Embryonic facial prominence (tissue), 1 donor: ENCODE data around the gene EGLN3.
"Not testable (repeated sequence)": the region's sequence is repeated elsewhere in the genome, so short reads cannot be mapped to it uniquely, and the experiment has no call there.

Source experiments
- DNase-seq: peaks from one replicate; pipeline ENCODE4 v3.0.0-alpha.2; 2016; ENCODE audit errors: extremely low spot score

Gene EGLN3

DNA sequence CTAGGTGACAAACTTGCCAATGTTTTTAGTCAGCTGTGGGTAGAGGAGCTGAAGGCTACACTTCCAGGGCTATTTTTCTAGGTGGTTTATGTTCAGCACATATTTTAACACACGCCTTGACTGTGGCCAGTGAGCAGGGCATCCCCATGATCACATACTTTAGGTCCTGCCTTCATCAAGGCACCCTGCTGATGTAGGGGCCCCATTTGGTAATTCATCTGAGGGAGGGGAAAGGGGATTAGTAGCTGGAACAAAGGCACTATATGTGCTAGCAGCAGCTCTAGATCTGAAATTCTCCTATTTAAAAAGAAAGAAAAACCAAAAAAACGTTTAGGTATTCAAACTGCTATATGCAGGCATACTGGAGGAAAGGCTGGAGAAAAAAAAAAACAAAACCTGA, 14.5 kb downstream of the EGLN3 start:
- DNase-seq: no peak

GRCh38 chr14:33934938-33935337, 15.9 kb downstream of the EGLN3 start:
- DNase-seq: no peak

- no peak for DNase-seq
These were observed 16.7 kb downstream of the EGLN3 start for GRCh38 chr14:33934043-33934750.

DNA sequence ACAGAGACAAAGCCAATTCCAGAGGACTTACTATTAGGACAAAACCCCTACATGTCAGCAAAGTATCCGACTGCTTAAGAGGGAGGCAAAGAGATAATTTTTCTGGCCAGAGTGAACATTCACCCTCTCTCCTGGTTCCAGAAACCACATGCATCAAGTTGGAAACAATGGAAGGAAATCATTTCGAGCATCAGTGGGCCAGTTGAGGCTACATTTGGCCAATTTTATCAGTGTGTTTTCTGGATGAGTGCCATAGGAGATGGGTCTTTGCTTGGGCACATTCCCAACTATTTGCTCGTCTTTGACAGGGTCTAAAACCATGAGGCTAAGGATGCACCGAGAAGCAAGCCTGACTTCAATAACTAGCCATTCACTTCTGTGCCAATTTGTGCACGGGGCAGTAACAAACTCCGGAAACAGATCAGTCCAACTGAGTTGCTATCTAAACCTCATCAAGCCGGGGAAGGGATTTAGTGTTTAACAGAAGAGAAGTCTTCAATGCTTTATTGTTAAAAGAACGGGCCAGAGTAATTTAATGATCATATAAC, 17.4 kb downstream of the EGLN3 start:
- no peak for DNase-seq

DNA sequence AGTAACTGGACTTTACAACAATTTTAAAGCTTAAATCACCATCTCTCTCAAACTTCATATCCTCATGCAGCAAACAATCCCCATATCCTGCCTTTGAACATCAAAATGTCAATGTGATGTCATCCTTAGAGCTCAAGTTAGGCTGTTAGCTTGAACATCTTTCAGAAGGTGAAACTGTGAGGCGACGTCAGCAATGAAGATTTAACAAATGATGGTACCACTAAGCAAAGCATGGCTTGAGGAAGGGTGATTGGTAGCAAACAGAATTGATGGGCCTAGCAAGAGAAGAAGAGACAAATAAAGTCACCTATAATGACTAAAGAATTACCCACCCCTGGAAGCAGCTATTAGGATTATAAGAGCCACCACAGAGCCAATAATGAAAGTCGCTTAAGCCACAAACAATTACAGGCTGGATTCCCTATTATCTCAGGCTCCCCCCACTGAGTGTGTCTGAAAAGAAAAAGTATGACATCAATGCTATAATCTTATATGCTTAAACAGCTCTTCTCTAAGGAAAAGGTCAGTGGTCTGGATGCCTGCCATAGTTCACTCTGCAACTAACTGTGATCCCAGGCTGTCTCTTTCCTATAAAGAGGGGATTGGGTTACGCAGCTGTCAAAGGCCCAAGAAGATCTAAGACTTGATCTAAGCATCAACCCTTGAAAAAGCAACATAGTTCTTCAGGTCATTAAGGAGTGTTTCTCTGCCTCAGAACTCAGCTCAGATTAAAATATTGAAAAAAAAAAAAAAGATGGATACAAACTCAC, 18.1 kb downstream of the EGLN3 start:
- no peak for DNase-seq

GRCh38 chr14:33932033-33932432, 18.8 kb downstream of the EGLN3 start:
- DNase-seq: no peak

DNA sequence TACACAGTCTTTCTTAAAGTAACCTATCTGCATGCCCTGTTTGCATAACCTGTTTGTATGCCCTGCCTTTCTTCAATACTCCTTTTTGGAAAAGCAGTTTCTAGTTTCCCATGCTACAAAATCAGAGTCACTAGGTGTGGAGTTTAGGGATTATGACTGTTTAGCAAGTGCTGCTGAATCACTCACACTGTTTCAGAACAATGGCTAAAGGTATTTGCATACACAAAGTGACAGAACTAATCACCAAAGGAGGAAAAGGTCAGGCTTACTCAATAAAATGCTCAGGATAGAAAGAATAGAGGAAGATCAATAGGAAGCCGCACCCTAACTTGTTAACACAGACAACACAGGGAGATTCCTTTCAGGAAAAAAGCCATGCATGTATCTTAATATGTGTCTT, 19.4 kb downstream of the EGLN3 start:
- no peak for DNase-seq

DNA sequence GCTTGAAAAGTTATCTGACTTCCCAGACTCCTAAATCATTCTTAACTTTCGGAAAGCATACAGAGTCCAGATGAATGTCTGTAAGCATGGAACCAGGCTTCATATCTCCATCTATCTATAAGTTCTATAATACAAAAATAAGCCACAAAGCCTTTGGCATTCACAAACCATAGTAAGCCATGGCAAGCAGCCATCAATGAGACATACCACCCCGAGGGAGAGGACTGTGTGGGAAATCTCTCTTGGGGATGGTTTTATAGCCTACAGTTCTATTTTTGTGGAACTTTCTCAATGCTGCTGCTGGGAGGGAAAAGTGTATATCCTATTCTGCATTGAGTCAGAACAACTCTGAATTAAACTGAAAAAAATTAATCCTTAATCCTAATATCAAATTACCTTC, 20.4 kb downstream of the EGLN3 start:
- no peak for DNase-seq

DNA sequence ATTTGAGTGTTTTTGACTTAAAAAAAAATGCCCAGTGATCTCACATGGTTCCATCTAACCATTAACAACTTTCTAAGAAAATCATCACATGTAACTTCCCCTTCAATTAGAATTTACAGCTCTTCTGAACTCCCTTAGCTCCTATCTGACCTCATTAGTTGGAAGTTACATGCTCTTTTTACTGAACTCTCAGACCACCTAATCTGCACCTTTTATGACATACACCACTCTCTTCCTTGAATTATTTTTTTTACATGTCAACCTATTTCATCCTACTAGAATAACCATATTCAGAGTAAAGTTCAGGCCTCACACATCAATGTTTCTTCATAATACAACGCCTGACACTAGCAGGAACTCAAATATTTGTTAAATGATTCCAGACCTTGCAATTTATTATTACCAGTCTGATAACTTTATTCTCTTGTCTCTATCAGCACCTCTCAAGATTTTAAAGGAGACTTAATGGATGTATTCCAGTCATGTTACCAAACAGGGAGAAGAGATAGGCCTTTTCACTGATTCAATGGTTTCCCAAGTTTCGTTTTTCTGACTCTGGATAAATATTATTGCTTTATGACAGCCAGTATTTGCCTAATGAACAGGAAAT, 21.0 kb downstream of the EGLN3 start:
- DNase-seq: no peak

DNA sequence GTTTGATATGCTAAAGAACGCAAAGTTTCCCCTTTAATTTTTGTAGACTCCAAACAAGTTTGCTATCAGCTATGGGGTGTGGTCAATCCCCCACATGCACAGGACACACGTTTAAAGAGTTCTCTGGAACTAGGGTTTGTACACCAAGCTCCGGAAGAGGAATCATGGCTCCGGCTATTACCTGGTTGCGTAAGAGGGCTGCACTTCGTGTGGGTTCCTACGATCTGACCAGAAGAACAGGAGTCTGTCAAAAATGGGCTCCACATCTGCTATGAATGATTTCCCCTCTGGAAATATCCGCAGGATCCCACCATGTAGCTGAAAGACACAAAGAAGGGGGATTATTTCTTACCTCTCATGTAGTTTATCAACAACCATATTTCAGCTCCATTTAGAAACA, 22.0 kb downstream of the EGLN3 start:
- DNase-seq: no peak

DNA sequence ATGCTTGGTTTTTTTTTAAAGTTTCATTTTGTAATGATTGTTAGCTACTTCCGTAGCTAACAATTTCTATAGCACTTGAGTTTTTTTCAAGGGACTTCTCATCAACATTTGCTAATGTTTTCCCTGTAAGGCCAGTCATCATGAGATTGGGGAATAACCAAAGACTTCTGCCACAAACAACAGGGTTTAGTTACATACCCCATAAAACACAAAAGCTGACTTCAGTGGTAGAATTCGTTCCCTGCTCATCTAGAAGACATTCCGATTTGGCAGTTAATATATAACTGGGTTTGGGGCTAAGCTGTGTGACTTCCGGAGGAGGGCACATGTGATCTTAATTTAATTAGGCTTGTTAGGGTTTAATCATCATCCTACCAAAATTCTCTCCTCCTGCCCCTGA, 22.9 kb downstream of the EGLN3 start:
- DNase-seq: no peak

DNA sequence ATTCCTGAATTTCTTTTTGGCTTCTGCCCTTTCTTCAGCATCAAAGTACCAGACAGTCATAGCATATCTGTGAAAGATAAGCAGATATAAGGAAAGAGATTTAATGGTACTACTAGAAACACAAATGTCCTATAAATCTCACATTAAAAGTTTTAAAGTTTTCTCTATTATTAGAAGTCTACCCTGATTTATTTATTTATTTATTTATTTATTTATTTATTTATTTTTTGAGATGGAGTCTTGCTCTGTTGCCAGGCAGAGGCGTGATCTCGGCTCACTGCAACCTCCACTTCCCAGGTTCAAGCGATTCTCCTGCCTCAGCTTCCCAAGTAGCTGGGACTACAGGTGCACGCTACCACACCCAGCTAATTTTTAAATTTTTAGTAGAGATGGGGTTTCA, 23.9 kb downstream of the EGLN3 start:
- DNase-seq: not testable (repeated sequence)

- no peak for DNase-seq
These were observed 24.9 kb downstream of the EGLN3 start for GRCh38 chr14:33925946-33926345.

DNA sequence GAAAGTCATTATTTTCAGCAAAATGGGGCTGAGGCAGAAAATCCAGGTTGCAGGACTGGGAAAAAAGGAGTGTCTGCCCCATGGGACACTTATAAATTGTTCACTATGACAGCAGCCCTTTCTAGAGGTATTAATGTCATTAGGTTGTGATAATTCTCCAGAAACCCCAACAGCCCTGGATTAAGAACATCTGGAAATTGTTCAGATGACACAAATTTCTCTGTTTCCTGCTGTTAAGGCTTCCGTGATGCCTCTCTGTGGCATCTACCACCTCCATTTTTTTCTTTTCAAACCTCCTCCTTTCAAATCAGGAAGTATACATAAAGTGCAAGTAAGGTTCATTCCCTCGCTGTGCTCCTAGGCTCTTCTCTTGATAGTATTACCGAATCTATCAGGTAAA, 25.6 kb downstream of the EGLN3 start:
- no peak for DNase-seq

- no peak for DNase-seq
These were observed 26.2 kb downstream of the EGLN3 start for GRCh38 chr14:33924566-33925100.

DNA sequence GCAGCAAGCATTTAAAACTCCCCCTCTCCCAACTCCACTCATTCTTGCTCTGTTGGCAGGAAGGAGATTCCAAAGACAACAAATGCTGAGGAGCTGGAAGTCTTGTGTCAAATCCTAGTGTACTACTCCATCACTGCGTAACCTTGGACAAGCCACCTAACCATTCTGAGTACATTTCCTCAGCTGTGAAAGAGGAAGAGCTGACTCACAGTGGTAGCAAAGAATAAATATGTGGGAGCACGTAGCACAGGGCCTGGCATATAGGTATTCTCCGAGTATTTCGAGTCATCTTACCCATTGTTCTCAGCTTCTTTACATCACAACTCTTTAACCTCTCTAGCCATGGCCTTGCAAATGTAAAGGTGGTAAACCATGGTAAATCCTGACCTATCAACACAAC, 28.7 kb downstream of the EGLN3 start:
- DNase-seq: no peak

DNA sequence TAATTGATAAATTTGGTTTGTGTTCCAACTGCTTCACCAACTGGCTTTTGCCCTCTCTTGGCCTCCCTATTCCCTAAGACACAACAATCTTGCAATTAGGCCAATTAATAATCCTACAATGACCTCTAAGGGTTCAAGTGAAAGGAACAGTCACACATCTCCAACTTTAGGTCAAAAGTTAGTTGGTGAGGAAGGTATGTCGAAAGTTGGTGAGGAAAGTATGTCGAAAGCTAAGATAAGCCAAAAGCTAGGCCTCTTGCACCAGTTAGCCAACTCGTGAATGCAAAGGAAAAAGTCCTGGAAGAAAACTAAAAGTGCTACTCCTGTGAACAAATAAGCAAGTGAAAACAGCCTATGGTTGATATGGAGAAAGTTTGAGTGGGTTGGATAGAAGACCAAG, 32.6 kb downstream of the EGLN3 start:
- no peak for DNase-seq

- no peak for DNase-seq
These were observed 33.2 kb downstream of the EGLN3 start for GRCh38 chr14:33917661-33918060.

DNA sequence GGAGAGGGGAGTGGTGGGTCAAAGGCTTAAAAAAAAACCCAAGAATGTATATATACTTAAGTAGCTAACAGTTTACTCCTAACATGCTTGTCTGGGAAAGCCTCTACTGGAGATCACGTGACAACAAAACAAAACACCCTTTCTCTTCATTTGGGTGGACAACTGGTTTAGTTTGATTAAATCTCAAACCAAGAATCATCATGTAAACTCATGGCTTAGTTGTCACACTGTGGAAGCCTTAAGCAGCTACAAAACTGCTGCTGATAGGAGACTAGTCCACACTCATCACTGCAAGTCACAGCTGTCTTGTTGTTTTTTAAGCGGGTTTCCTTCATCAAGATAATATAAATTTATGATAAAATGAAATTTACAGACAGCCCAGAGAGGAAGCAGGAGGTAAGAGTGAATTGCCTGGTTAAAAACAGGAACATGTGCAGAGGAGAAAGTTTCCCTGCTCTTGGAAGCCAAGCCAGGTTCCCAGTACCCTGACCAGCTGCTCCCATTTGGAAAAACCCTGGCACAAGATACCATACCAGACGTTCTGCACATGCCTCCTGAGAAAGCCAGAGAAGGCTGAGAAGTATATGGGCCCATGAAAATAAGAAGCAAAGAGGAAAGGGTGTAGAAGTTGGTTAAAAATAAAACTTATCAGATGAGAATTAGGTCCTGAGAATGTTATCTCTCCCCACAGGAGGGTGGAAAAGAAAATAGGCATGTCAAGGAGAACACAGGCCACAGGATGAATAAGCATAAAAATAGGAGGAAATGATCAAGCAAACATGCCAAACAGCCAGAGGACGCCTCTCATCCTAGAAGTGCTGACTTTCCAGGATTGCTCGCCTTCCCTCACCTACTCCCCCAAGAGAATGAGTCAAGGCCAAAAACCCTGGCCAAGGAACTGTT, 34.0 kb downstream of the EGLN3 start:
- no peak for DNase-seq

DNA sequence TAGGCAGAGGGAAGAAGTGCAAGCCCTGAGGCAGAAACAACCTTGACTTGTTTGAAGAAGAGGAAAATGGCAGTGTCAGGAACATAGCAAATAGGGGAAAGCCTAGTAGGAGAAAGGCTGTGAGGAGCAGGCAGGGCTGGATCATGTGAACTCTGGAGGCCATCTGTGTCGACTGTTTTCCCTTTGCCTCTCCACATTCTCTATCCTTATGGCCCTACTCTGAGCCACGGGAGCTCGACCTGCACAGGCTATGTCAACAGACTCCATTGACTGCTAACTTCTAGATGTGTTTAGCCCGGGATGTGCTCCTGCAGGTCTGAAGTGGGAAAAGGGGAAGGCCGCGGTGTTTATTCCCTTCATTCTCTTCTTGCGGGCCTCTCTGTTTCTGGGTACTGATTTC, 35.2 kb downstream of the EGLN3 start:
- DNase-seq: no peak
